Prostate gland (tissue), 2 donors: Measurements from ENCODE around the gene MINK1. TPM values are rescaled to one million over a fixed set of nuclear protein-coding genes. Genes with fewer than 3 reads are reported as not detected.

ENCODE experiments used
- DNase-seq: peaks from one replicate; pipeline ENCODE4 v3.0.0-alpha.2; 2019; ENCODE audit warnings: low spot score
- H3K27ac ChIP-seq, 2 donors: fragments of 200-600 bp; sonication (generic); 2 replicates each; pipeline ENCODE4 v1.5.1; 2017 to 2019
- H3K27me3 ChIP-seq: fragments of 200-600 bp; sonication (generic); replicated peaks from 2 replicates; pipeline ENCODE4 v1.5.1; 2019; ENCODE audit not compliant: insufficient read depth
- H3K36me3 ChIP-seq, 2 donors: fragments of 200-600 bp; sonication (generic); 1 replicate in 1 of 2; 2 replicates in 1 of 2; pipeline versions ENCODE4 v1.5.1 to v1.8.1; 2017 to 2019
- H3K4me1 ChIP-seq: fragments of 200-600 bp; sonication (generic); replicated peaks from 2 replicates; pipeline ENCODE4 v1.5.1; 2019
- H3K4me3 ChIP-seq, 2 donors: fragments of 200-600 bp; sonication (generic); 2 replicates each; pipeline ENCODE4 v1.5.1; 2017 to 2019
- H3K9me3 ChIP-seq: fragments of 200-600 bp; sonication (generic); 2 replicates; pipeline ENCODE4 v1.5.1; 2017
- CTCF ChIP-seq, 4 experiments: fragments of 200-600 bp in 2 of 4; fragments of 450-650 bp in 2 of 4; sonication (generic) in 2 of 4; IDR thresholded peaks; 1 replicate in 3 of 4; 2 replicates in 1 of 4; pipeline ENCODE4 v1.5.1; 2016 to 2019; ENCODE audit warnings: antibody characterized with exemption in 4 of 4, mild to moderate bottlenecking in 2 of 4, moderate library complexity in 2 of 4
- POLR2A ChIP-seq: fragments of 450-650 bp; IDR thresholded peaks from one replicate; pipeline ENCODE4 v1.6.1; 2016; ENCODE audit warnings: antibody characterized with exemption, mild to moderate bottlenecking
- POLR2AphosphoS5 ChIP-seq: sonication (generic); formaldehyde crosslinking; IDR thresholded peaks from one replicate; pipeline ENCODE4 v1.6.1; 2017; ENCODE audit warnings: antibody characterized with exemption
- WGBS: methylation state at CpG from one replicate; pipeline ENCODE4 v1.1.5; 2018; 5-methylcytosine and 5-hydroxymethylcytosine counted together
- intact Hi-C: fragments of 100-400 bp; cut with DNase I; formaldehyde crosslinking; loops from one replicate; pipeline ENCODE4 v1.14.2; 2022
- total RNA-seq, 2 donors: library from RNA; depleted of rRNA; stranded (reverse); fragments of >200 nt; gene quantifications; one replicate each; pipeline ENCODE4 v1.1.0, GENCODE V29; 2016

The MINK1 gene
- total RNA-seq, 2 donors from 2014 or later = 53.0 to 136 TPM

DNA sequence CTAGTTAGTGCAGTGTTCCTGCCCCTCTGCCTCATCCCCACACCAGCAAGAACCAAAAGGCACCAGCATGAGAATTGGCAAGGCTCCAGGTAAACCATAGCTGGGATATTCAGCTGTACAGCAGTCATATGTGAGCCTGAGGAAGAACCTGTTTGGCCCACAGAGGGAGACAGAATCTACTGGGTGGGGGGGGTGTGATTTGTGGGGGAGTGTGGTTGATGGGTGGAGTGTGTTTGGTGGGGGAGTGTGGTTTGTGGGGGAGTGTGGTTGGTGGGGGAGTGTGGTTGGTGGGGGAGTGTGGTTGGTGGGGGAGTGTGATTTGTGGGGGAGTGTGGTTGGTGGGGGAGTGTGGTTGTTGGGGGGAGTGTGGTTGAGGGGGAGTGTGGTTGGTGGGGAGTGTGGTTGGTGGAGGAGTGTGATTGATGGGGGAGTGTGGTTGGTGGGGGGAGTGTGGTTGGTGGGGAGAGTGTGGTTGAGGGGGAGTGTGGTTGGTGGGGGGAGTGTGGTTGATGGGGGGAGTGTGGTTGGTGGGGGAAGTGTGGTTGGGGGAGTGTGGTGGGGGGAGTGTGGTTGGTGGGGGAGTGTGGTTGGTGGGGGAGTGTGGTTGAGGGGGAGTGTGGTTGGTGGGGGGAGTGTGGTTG, 19.5 kb downstream of the MINK1 start:
- no peaks in the 10 kb centered on the region for H3K36me3 ChIP-seq
- H3K9me3 ChIP-seq = no peaks in the 10 kb centered on the region
- H3K4me1 ChIP-seq = peaks cover 9% of the 10 kb centered on the region
- H3K4me3 ChIP-seq = no peak overlapping the region
- TF ChIP-seq CTCF (IDR thresholded peaks at IDR 0.05) = no peak
- no peak for TF ChIP-seq POLR2A
- no peak for TF ChIP-seq POLR2AphosphoS5
- no peak overlapping the region for H3K27ac ChIP-seq
- no peaks in the 10 kb centered on the region for H3K27me3 ChIP-seq
- DNase-seq = no peak
- intact Hi-C loops = no loop called here

DNA sequence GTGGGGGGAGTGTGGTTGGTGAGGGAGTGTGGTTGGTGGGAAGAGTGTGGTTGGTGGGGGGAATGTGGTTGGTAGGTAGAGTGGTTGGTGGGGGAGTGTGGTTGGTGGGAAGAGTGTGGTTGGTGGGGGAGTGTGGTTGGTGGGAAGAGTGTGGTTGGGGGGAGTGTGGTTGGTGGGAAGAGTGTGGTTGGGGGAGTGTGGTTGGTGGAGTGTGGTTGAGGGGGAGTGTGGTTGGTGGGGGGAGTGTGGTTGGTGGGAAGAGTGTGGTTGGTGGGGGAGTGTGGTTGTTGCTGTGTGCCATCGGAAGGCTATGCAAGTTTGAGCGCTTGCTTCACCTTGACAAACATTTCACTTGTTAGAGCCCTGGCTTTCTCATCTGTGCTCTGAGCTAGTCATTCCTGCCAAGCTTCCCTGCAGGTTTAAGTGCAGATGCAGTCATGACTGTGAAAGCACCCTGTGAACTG, 20.1 kb downstream of the MINK1 start:
- WGBS = 57% methylated on average over 2 of the region's 2 CpGs
- no peak for TF ChIP-seq CTCF (IDR thresholded peaks at IDR 0.05)
- no peak for TF ChIP-seq POLR2AphosphoS5
- TF ChIP-seq POLR2A = no peak
- H3K27ac ChIP-seq = peak overlapping the region; percentile 28 to 72
- H3K4me3 ChIP-seq = no peak overlapping the region
- no peak for DNase-seq
- H3K36me3 ChIP-seq = no peaks in the 10 kb centered on the region
- no peaks in the 10 kb centered on the region for H3K27me3 ChIP-seq
- H3K4me1 ChIP-seq = peaks cover 9% of the 10 kb centered on the region
- intact Hi-C loops = no loop called here
- no peaks in the 10 kb centered on the region for H3K9me3 ChIP-seq

GRCh38 chr17:4854111-4854681, 21.1 kb downstream of the MINK1 start:
- H3K36me3 ChIP-seq = no peaks in the 10 kb centered on the region
- 62% methylated on average over 5 of the region's 5 CpGs for WGBS
- H3K4me3 ChIP-seq = no peak overlapping the region
- peaks cover 9% of the 10 kb centered on the region for H3K4me1 ChIP-seq
- intact Hi-C loops = no loop called here
- H3K27ac ChIP-seq = peak overlapping the region; percentile 57 to 72
- H3K9me3 ChIP-seq = no peaks in the 10 kb centered on the region
- H3K27me3 ChIP-seq = no peaks in the 10 kb centered on the region
- peak; percentile 83 for DNase-seq
- TF ChIP-seq CTCF (IDR thresholded peaks at IDR 0.05) (no peak), POLR2A (no peak), POLR2AphosphoS5 (peak; percentile 92)

DNA sequence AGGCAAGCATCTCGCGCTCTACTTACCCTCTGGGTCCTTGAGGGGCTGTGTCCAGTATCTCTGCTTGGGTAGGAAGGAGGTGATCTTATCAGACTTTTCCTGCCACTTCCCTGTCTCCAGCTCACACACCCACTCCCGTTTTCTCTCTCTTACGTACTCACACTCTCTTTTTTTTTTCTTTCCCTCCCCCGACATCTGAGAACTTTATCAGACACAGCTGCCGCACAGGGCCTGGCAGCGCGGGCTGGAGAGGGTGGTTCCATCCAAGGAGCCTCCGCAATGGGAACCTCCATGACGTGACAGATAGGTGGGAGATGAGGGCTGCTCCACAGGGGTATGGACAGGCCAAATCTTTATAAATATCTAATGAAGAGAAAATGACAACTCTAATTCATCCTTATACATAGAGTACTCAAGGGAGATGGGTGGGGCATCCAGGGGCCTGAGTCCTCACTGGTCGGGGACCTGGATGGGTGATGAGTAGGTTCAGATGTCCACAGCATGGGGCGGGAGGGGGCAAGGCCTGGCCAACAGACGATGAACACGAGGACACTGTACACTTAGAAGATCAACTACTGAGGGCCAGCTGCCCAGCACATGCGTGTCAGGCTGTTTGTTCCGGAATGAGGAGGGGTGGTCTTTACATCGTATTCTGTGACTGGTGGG, 23.3 kb downstream of the MINK1 start:
- 86% methylated on average over 17 of the region's 17 CpGs for WGBS
- H3K4me1 ChIP-seq = peaks cover 4% of the 10 kb centered on the region
- no peaks in the 10 kb centered on the region for H3K27me3 ChIP-seq
- peak overlapping the region in 1 of 2 donors; percentile 2 for H3K27ac ChIP-seq
- intact Hi-C loops = no loop called here
- no peak for DNase-seq
- H3K4me3 ChIP-seq = no peak overlapping the region
- no peak for TF ChIP-seq POLR2A
- no peak for TF ChIP-seq POLR2AphosphoS5
- no peak for TF ChIP-seq CTCF (IDR thresholded peaks at IDR 0.05)
- no peaks in the 10 kb centered on the region for H3K36me3 ChIP-seq
- no peaks in the 10 kb centered on the region for H3K9me3 ChIP-seq
